ENCODE results near the gene PPARG.
"Not testable (repeated sequence)": the region's sequence is repeated elsewhere in the genome, so short reads cannot be mapped to it uniquely, and the experiment has no call there.

Gene PPARG

DNA sequence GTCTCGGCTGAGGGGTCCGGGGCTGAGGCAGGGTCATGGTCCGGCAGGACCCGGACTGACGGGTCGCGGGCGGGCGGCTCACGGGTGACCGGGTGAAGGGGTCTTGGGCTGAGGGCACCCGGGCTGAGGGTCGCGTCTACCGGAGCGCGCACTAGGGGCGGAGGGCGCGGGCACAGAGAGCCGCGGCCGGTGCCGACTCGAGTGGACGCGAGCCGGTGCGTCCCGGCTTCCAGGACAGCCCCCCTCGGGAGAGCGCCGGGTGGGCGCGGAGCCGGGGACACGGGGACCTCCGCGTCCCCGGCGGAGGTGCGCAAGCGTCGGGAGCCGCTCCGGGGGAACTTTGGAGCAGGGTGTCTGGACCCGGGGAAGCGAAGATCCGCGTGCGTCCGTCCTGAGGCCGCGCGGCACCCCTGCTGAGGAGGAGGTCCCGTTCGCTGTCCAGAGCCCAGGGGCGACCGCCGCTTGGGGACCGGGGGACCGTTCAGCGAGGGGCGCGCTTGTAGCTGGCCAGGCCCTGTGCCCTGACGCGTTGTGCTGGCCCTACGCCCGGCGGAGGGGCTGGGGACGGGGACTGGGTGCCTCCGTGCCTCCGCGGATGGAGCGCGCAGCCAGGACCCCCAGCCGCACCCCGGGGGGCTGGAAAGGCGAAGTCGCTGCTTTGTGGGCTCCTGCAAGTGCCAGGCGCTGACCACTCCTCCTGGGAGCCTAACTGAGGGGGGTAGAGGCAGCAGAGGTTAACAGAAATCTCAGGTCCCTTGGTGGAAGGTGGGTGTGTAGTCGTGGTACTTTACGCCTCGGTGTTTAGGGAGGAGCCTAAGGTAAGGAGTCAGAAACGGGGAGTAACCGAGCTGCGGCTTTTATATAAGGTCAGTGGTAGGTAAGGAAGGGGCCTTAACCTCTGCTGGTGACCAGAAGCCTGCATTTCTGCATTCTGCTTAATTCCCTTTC is at the start of gene PPARG:
Gene PPARG, plus strand, starts transcription at position 889 of the 948 bp plus-strand sequence. CDS start 90,642 bp downstream, outside the sequence.
- DNase-seq, result no peak

DNA sequence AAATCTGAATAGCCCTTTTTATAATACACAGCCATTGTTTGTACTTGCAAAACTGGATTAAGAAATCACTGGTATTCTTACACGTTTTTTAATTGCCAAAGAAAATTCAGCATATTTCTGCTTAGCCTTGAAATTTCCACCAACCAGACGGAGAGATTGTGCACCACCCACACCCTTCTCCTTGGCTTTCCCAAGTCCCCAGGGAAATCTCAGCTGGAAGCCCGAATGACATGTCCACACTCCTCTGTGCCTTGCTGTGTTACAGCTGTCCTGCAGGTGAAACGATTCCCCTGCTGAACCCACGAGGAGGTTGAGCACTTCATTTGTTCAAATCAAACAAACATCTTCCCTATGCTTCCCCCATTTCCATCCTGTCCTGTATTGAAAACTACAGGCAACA is 49.6 kb upstream of the PPARG start:
- no peak for DNase-seq

DNA sequence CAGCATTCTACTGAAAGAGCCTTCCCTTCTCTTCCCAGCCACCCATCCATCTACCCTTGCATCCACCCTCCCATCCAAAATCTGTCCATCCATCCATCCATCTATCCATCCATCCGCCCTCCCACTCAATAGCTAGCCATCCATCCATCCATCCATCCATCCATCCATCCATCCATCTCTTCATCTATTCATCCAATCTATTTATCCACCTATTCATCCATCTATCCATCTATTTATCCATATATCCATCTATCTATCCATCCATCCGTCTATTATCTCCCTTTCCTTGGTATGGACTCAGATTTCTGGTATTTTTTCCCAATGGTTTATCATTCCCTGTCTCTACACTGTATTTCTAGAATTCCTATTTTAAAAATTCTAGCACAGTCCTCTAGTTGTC is 46.1 kb upstream of the PPARG start:
- DNase-seq, result no peak

DNA sequence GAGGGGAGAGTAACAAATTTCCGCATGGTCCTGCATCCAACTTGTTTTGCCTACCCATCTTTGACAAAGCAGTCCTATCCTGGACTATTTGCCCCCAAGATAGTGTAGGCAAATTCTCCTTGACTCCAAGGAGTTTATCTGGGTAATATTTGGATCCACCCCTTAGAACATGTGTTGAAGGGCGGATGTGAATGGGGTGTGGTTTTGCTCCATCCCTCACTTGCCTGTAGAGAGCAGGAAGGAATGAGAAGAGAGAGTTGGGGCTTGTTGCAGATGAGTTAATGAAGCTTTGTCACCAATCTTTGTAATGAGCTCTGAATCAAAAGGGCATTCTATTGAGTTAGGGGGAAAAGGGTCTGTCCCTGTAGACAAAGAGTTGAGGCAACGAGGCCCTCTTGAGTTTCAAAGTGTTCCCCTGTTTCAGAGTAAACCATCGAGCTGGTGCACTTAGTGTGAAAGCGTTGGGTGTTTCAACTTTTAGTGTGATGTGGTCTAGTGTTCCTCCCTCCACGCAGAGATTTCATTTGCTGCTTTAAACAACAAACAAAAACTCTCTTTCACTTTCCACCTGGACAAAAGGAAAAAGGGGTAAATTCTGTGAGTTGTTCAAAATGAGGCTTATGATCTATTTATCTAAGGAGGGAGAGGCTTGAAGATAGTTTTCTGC is 42.2 kb upstream of the PPARG start:
- DNase-seq, result no peak

DNA sequence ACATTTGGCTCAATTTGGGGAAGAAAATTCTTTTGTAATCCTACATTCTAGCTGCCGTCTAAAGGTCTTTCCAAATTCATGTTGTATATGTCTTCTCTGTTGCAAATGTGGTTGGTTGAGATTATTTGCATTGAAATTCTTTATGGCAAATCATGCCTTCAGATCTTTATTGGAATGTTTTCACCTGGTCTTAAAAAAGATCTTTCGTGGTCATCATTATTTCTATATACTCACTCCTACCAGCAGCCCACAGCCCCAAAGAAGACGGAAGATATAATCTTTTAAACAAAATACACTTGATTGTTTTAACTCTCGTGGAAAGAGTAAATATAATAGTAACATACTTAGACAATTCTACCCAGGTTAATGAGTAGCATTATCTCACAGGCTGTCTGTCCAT is 41.5 kb upstream of the PPARG start:
- DNase-seq, result no peak

DNA sequence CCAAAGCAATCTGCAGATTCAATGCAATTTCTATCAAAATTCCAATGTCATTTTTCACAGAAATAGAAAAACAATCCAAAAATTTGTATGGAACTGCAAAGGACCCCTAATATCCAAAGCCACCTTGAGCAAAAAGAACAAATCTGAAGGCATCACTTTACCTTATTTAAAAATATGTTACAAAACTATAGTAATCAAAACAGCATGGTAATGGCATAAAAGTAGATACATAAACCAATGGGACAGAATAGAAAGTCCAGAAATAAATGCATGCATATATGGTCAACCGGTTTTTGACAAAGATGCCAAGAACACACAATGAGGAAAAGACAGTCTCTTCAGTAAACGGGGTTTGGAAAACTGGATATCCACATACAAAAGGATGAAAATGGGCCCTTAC is 39.4 kb upstream of the PPARG start:
- no peak for DNase-seq

DNA sequence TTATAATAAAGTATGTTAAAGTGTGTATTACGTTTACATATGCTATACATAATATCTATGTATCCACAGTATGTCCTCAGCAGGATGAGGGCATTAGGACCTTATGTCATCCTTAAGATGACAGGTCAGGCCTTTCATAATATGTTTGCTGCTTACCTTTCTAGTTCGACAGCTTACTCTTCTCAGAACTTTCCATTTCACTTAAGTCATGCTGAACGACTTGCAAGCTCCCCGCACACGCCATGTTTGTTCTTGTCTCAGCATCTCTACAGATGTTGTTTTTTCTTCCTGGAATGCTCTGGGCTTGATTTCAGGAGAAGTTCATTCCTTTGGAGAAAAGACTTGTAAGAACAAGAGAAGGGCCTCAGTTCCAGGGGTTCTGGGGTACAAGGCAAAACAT is 36.0 kb upstream of the PPARG start:
- DNase-seq, result no peak

DNA sequence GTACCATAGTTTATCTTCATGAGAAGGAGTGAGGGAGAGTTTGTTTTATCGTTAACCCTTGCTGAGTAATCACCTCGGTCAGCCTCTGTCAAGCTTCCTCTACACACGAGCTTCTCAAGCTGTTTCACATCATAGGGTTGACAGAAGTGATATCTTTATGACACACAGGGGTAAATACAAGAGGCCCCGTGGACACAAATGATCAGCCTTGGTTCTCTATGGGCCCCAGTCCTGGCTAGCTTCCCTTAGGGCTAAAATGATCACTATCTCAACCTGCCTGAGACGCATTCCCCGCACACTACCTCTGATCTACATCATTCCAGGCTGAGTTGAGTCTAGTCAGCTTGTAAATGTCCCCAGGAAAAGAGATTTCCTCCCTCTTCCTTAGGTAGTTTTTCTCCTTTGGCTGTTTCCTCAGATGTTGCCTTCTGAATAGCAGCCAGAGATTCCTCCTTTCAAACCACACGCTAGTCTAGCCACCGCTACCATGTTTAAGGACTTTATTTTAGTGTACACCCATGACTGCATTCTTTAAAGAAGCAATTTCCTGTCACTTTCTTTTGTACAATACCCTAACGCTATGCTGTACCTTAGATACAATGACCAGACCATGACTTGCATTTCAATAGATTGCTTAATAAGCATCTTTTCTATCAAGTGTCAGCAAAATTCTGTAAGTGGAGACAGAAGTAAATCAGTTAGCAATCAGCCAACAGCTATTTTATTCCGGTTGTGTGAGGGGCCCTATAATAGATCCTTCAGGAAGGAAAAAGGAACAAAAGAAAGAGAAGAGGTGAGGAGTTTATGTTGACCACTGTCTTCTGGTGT is 35.1 kb upstream of the PPARG start:
- DNase-seq, result no peak

DNA sequence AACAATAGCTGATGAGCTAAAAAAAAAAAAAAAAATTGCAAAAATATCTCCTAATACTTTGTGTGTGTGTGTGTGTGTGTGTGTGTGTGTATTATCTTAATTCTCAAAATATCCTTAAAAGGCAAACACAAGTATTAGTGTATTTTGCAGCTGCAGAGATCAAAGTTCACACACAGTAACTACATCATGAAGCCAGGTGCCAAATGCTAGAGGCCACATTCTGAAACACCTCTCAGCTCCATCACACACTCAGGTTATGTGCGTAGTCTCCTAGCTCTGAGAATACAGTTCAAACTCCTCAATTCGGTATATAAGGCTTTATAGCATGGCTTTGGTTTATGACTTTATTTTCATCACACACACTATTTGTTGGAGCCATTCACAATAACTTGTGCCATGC is 33.5 kb upstream of the PPARG start:
- no peak for DNase-seq

DNA sequence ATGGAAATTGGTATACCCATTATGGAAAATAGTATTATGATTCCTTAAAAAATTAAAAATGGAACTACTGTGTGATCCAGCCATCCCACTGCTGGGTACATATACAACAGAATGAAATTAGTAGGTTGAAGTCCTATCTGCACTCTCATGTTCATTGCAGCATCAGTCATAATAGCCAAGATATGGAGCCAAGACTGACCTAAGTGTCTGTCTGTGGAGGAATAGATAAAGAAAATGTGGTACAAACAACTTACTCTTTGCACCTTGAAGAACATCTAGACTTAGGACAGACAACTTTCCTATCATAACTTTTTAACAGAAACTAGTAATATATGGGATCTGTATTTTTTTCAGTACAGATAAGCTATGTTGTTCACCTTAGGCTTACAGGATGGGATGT is 30.0 kb upstream of the PPARG start:
- no peak for DNase-seq

DNA sequence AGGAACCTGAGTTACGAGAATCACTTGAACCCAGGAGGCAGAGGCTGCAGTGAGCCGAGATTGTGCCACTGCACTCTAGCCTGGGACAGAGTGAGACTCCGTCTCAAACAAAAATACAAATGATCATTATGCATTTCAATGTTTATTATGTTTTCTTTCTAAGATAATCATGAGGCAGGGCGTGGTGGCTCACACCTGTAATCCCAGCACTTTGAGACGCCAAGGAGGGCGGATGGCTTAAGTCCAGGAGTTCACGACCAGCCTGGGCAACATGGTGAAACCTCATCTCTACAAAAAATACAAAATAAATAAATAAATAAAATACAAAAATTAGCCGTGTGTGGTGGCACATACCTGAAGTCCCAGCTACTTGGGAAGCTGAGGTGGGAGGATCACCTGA is 26.7 kb upstream of the PPARG start:
- DNase-seq, result not testable (repeated sequence)

DNA sequence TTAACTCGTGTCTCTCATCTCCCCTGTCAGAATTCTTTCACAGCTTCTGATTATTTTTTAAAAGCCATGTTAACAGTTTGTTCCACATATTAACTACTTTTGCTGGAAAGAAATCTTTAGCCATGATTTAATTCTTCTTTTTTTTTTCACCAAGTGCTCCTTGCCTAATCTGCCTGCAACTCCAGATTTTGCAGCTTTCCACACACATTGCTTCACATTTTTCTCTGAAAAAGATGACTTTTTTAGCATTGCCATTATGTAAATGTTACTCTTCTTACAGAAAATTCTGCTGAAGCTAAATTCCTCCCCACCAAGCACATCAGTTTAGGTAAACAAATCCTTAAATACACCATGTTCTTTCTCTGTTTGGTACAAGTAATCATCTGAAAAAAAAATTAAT is 23.4 kb upstream of the PPARG start:
- no peak for DNase-seq

DNA sequence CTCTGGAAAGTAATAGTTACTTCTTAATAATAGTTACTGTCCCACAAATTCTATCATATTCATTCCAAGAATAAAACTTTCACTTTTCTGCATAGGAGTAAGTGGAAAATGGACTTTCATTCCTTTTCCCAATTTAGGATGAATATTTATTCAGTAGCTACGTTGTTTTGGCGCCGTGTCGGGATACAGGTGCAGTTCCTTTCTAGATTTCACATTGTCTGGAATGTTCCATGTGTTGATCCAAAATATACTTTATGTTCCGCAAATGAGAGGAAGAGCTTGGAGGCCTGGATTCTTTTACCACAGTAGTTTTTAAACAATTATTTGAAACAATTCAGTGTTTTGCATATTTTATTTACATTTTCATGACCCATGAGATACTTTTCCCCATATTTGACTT is 22.8 kb upstream of the PPARG start:
- DNase-seq, result no peak

DNA sequence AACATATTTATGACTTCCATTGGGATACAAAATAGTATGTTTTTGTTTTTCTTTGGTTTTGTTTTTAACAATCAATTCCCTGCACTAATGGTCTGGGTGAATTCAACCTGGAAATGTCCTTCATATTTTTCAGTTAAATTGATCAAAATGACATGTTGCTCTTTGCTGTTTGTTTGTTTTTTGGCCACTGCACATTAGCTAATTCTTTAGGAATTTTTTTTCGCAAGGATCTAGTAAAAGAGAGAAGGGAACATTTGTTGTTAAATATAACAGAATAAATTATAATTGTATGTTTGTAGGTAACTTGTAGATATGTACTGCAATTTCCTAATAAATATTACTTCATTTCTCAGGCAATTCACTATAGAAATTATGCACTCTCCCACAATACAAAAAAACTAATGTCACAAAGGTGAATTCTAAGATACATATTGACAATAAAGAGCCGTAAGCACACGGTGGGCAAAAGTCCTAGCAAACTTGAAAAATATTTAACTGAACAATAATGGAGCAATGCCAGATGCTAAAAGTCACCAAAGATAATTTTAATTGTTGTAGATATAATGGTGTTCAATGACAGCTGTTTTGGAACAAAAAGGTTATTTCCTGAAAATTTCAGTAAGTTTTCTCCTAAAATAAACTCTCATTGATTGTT is 21.4 kb upstream of the PPARG start:
- DNase-seq, result no peak

DNA sequence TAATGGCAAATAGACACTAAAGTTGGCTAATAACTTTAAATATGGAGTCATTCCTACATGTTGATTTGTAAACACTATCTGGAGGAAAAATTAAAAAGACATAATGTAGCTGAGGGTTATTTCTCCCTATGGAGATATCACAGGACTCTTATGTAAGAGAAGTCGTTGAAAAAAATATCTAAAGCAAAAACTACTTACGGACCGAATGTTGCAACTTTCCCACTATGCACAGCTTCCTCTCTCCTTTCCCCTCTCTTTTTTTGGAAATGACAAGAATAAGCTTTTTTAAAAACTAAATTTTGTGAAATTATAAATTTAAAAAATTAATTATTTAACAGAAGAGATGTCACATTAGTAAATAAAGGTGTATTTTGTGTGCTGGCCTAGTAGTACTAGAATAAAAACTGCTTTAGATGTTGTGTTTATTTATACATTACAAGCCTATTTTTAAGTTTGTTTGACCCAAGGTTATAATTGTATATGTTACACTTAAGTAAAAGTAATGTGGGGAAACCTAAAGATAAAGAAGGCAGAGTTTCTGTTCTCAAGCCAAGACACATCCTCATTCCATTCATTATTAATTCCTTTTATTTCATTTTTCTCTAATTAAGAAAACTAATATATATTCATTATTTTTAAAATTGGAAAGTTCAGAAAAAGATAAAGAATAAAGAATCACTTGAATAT is 20.7 kb upstream of the PPARG start:
- DNase-seq, result no peak

DNA sequence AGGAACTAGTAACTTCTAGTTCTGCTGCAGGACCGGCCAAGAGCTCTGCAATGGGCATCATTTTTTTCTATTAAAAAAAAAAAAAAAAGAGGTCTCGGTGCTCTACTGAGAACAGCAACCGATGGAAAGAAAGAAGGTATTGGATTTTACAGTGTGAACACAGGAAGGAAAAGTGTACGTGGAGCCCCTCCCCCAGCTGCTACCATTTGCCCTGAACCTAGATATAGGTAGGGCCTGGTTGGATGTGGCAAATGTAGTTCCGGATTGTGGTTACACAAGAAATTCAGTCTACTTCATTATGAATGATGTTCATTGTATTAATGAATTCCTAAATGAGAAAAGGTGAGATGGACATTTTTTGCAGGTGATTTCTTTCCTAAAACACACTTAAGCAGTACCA is 17.9 kb upstream of the PPARG start:
- no peak for DNase-seq

DNA sequence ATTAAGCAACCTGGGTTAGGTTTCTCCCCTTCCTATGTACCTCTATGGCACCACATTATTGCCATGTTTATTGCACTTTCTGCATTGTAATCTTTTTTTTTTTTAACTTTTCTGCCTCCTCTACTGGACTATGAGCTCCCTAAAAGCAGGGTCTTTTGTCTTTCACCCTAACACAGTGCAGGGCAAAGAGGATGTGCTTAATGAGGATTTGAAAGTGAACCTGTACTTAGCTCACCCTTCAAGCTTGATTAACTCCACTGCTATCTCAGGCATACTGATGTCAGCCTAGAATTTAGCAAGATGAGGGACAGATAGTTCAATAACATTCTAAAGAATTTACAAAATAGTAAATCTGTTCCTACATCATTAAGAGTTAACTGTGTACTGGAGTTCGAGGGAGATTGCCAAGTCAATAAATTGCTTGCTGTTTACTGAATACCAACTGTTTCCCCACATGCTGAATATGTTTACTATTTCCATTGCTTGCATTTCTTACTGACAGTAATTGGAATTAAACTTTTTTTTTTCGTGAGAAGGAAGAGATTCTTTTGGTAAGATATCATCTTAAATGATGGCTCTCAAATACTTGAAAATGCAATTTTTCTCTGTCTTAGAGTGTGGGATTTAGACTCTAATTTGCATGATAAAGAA is 15.7 kb upstream of the PPARG start:
- no peak for DNase-seq

DNA sequence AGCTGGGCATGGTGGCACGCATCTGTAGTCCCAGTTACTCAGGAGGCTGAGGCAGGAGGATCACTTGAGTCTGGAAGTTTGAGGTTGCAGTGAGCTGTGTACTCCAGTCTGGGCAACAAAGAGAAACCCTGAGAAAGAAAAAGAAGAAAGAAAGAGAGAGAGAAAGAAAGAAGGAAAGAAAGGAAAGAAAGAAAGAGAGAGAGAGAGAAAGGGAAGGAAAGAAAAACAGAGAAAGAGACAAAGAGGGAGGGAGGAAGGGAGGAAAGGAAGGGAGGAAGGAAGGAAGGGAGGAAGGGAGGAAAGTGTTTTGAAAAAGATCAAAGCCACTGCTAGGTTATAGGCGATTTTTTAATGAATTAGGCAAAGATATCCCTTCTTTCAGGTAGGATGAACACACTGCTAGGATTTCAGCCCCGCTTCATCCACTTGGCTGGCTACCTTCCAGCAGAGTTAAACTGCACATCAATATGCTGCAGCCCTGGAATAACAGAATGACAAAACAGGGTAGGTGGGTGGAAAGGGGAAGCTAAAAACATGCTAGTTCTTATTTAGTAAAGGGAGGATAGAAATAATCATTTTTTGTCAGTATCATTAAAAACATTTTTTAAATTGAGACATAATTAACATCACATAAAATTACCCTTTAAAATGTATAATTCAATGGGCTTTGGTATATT is 12.8 kb upstream of the PPARG start:
- DNase-seq, result no peak

DNA sequence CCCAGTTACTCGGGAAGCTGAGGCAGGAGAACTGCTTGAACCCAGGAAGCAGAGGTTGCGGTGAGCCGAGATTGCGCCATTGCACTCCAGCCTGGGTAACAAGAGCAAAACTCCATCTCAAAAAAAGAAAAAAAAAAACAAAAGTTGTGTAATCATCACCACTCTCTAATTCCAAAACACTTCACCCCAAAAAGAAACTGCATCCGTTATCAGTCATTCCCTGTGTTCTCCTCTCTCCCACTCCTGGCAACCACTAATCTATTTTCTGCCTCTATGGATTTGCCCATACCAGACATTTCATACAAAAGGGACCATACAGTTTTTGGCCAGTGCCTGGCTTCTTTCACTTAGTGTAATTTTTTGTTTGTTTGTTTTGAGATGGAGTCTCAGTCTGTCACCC is 12.0 kb upstream of the PPARG start:
- not testable (repeated sequence) for DNase-seq

DNA sequence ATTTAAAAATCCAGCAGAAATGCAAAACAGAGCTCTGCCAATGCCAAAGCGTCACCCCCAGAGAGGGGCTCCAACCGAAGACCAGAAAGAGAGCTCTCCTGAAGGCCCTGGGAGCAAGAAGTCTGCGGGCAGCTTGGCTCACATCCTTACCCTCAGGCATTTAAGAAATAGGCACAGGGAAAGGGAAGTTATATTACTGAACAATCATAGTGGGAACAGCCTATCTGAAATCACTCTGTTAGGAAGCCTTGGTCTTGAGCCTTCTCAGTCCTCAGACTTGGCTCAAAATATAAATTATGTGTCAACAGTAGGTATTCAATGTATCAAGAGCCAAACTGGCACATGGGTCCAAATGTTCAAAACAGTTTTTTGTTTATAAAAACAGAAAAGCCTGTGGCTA is 10.3 kb upstream of the PPARG start:
- DNase-seq, result no peak

Data from activated gamma-delta T cell treated with Interleukin-2 at 50 U/mL for 16 hours (primary cell).